C1 segment of cervical spinal cord (tissue), 14 donors: ENCODE data around the gene M1AP.
"Not testable (repeated sequence)": the region's sequence is repeated elsewhere in the genome, so short reads cannot be mapped to it uniquely, and the experiment has no call there.

ENCODE experiments used
- DNase-seq, 14 donors: peaks; one replicate each; lab custom pipeline; 2025; lab: John Stamatoyannopoulos, UW

The M1AP gene

DNA sequence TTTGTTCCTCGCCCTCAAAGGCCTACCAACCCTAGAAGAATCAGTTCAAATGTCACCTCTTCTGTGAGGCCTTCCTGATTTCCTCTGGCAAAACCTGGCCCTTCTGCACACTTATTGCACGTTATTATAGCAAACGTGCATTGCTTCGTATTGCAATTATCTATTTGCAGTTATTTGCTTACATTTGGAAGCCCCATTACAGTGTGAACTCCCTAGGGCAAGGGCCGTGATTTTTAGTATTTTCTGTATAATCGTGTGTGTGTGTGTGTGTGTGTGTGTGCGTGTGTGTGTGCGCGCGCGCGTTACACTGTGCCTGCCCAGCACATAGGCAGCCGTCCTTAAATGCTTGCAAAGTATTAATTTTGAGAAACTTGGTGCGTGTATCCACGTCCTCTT is 5.5 kb upstream of the M1AP start:
- DNase-seq: no peak

DNA sequence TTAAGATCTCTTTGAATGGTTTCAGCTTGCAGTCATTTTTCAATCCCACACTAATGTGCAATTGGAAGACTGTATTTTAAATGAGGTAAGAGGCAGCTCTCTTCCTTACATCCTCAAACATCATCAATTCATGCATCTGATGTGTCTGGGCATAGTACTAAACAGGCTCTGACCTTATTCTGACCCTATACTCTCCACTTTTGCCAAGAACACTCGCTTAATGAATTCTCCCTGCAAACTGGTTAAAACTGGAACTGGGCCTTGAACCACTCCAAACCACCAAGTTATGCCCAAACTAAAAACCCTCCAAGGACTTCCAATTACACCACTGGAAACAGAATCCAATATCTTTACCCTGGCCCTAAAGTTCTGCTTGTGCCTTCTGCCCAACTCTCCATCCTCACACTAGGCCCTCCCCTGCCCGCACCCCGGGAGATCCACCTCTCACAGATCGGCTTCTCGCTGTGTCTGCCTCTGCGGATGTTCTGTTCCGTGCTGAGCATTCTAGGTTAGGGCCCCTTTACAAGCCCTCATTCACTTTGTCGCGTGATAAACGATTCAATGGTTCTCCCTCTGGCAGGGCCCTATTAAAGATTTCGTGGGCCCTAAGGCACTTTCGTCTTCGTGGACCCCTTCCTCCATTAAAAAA is 1.2 kb downstream of the M1AP start:
- DNase-seq: no peak

DNA sequence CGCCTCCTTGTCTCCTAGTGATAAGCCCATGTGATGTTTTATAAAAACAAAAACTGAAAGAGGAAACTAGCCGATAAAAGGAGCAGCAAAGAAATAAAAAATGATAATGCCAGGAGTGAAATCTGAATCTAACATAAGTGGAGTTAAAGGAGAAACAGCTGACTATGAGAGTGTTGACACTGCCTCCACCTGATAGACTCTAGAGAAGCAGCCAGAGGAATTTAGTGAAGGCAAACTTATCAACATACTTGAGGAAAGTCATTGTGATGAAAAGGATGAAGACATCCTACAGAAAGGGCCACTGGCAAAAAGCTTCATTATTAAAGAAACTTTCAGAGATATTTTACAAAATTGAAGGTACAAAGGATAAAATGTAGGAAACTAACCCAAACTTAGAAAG is 1.9 kb downstream of the M1AP start:
- DNase-seq: no peak

DNA sequence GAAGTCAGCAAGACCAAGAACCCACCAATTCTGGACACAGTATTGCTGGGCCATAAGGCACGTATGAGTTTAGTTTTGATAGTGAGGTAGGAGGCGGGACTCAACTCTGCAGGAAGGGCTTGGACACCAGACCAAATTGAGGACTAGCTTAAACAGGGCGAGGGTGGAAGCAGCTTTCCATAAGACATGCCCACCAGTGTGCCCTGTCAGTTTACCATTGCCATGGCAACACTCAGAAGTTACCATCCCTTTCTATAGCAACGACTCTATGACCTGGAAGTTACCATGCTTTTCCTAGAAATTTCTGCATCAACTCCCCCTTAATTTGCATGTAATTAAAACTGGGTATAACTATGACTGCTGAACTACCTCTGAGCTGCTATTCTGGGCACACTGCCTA is 2.8 kb downstream of the M1AP start:
- DNase-seq: no peak

DNA sequence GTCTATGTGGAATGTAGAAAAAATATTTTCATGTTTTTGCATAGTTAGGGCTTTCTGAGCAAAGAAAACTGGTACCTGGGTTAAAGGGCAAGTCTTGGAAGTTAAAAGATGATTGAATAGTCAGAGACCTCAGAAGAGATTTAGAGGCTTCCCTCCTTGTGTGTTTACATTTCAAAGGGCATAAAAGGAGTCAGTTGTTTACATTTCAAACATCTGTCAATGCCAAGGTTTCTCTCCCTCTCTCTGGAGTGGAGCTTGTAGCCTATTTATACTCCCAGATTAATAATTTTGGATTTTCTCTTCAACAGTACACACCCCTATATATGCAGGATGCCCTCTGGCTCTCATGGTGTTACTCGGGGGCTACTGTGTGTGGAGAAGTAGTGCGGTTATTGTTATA is 8.6 kb downstream of the M1AP start:
- DNase-seq: no peak

DNA sequence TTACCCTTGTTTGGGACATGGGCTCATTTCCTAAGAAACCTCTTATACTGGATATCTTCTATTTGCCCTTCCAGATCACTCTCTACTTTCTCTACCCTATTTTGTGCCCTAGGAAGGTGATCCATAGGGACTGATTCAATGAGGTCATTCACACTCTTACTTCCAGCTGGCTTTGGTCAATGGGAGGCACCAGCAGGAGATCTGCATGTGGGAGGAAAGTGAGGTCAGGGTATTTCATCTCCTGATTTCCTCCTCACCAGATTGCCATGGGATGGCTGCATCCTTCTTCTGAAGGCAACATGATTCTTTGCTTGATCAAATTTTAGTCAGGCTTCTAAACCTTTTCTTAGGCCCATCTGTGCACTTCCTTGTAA is 15.2 kb downstream of the M1AP start:
- no peak for DNase-seq

DNA sequence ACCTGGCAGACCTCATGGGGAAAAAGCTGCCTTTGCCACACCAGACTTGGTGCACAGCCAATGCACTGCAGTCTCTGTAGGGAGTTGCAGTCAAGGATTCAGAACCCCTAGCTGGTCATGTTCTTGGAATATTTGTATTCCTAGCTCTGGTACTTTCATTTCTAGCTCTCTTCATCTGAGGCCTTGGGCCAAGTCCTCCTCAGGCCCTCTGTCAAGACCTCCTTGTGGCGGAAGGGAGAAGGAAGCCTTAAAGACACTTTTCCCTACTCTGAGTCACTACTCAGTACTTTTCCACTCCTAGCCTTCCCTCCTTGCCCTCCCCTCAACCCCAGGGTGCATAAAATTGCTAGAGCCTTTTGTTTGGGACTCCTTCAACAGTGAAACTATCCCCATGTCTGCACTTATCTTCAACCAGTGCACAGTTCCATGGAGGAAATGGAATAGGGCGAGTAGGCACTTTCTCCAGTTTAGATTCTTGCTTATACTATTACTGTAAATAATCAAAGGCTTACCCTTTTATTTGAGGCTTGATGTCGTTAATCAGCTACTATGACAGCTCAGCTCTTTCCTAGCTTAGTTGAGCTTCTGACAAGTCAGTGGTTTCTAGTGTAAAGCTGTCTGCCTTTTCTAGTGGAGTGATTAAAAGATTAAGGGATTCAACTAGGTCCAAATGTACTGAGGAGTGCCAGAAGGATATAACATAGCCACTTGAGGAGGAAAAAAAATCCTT is 15.8 kb downstream of the M1AP start:
- no peak for DNase-seq

DNA sequence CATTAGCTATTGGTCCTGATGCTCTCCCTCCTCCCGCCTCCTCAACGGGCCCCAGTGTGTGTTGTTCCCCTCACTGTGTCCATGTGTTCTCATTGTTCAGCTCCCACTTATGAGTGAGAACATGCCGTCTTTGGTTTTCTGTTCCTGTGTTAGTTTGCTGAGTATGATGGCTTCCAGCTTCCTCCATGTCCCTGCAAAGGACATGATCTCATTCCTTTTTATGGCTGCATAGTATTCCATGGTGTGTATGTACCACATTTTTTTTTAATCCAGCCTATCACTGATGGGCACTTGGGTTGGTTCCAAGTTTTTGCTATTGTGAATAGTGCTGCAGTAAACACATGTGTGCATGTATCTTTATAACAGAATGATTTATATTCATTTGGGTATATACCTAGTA is 17.7 kb downstream of the M1AP start:
- not testable (repeated sequence) for DNase-seq

DNA sequence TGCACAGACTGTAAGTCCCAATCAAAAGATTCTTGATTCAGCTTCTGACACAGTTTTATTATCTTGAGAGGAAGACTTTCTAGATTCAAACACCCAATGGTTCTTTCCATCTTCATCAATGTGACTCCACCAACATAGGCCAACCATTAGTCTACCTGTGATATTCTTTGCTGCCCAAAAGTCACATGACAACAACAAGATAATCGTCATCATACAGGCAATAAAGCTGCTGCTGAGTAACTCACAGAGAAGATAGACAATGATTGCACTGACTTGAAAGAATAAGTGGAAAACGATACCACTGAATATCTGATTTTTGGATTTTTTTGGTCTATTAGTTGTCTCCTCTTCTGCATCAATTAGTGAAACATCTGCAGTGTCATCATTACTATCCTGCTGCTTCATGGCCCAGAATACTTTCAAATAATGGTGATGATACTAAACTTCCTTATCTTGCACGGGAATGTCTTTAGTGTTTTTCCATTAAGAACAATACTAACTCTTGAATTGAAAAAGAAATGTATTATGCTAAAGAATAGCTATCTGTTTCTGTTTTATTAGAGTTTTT is 19.5 kb downstream of the M1AP start:
- DNase-seq: no peak

DNA sequence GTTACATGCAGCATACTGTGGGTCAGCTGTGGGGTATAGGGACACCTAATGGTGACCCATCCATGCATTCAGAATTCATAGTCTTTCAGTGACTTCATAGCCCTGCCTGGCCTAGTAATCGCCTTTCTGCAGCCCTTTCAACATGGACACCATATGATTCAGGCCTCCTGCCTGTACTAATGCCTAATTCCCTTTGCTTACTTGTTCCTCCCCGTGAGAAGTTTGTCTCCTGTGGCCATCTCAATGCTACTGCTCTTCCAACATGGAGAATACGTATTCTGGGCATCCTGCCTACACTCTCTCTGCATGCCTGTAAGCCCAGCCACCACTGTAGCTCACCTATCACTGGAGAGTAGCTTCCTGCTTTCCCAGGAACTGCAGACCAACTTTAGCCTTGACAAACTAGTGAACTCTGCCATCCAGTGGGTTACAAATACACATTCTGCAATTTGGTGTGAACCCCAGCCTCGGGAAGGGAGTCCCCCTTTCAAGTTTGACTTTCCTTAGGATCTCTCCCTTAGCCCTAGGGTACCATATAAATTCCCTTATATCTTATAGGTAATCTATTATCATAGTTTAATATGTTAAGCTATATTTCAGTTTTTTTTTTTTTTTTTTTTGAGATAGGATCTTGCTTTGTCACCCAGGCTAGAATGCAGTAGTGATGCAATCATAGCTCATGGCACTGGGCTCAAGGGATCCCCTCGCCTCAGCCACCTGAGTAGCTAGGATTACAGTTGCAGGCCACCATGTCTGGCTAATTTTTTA is 22.3 kb downstream of the M1AP start:
- DNase-seq: no peak

DNA sequence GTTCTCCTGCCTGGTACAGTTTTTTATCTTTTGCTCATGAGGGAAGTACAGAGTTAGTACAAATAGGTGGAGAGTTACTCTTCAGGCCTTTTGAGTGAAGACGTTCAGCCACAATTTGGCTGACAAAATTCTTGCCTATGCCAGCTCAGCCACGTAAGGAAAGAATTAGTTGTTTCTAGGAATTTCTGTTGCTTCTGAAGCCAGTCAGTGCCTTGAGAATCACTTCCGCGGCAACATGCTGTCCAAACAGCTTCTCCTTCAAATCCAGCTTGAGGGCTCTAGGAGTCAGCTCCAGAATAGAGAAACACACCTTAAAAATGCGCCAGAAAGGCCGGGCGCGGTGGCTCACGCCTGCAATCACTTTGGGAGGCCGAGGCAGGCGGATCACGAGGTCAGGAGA is 27.5 kb downstream of the M1AP start:
- no peak for DNase-seq

DNA sequence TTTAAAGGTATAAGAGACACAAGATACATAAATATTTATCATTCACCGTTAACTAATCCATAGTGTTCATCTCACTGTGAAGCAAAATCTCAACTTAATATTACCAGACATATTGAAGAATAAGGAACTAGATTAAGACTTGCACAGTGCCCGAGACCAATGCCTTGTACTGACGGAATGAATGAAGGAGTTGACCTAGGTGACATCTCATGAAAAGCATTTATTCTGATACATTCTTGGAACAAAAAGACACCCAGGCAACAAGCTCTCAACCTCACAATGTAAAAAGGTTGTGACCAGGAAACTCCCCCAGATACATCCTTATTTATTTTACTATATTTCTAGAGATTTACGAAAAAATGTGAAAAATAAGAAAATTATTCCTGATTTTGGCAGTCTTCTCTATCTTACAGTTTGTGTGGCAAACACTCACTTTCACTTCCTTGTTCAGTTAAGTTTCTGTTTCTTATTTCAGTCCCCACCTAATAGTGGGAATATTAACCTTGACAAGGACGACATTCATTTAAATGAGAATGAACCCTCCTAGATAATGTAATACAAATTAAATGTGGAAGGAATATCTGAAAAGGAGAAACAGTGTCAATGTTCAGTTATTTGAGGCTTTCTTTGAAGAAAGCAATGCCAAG is 28.4 kb downstream of the M1AP start:
- DNase-seq: no peak

DNA sequence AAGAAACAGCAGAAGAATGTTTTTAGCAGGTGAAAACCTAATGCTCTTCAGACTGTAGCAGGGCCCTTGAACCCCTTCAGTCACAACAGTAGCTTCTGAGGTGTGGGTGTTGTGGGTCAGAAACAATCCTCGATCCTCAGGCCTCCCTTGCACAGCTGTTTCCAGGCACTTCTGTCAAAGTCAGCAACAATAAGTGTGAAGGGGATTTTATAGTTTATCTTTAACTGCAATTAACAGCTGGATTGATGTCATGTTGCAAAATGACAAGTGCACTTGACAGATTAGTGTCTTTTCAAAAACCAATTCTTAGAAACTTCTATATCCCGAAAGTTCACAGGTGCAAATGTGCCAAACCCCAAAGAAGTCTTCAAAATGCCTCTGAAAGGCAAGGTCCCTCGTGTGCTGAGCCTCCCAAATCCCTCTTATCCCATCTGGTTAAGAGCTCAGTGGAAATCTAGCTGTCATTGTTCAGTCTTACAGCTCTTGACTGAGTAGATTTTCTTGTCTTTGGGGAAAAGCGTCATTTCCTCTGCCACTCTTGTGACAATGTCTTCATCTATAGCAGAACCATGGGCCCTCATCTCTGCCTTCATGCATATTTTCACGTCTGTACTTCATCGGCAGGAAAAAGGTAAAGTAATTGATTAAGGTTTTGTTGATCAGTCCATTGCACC is 29.6 kb downstream of the M1AP start:
- DNase-seq: no peak

DNA sequence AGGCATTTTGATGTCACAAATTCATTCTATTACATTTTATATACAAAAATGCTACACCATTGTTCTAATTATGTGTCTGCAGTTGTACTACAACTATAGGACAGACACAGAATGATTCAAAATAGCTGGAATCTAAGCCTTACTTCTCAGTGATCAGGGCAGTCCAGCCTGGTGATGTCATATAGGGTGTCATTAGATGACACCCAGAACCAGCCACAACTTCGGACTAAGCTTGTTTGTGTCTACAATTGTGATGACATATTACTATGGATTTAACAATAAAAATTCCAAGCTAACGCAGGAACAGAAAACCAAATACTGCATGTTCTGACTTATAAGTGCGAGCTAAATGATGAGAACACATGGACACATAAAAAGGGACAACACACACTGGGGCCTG is 31.0 kb downstream of the M1AP start:
- DNase-seq: no peak

DNA sequence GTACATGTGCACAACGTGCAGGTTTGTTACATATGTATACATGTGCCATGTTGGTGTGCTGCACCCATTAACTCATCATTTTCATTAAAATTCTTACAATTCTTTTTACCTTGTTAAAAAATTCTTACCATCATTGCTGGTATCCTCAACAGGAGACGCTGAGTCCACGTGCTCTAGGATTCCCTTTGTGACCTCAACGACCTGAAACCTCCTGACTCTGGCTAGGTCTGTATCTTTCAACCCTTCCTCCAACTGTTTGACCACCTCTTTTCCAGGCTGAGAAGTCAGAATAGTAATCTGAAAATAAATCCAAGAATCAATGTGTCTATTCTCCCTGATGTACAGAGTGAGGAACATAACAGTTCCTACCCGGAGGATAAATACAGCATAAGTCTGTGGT is 41.2 kb downstream of the M1AP start:
- DNase-seq: no peak

DNA sequence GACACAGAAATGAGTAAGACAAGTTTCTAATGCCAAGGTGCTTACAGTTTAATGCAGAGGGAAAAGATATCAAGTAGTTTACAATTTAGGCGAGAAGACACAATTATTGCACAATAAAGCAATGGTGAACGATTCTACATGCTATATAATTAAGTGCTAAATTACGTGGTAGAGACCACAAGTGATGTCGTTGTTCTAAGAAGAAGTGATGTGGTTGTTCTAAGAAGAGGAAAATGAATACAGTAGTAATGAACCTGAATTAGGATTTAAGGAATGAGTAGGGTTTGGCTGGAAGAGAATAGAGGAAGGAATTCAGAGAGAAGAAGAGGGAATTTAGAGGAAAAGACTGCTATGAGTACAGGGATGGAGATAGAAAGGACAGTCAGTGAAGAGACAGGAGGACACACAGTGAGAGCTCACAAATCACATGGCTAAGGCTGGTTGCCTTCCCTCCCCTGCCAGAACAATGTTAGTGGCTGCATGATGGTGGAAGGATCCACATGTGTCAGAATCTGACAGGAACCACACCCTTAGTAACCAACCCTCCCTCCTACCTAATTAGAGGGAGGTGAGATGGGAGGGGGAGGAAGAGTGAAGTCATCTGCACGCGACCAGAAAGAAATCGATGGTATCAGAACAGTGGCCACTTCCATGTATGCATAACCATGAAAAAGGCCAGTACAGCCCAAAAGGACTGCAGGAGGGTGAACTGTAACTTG is 44.7 kb downstream of the M1AP start:
- no peak for DNase-seq

DNA sequence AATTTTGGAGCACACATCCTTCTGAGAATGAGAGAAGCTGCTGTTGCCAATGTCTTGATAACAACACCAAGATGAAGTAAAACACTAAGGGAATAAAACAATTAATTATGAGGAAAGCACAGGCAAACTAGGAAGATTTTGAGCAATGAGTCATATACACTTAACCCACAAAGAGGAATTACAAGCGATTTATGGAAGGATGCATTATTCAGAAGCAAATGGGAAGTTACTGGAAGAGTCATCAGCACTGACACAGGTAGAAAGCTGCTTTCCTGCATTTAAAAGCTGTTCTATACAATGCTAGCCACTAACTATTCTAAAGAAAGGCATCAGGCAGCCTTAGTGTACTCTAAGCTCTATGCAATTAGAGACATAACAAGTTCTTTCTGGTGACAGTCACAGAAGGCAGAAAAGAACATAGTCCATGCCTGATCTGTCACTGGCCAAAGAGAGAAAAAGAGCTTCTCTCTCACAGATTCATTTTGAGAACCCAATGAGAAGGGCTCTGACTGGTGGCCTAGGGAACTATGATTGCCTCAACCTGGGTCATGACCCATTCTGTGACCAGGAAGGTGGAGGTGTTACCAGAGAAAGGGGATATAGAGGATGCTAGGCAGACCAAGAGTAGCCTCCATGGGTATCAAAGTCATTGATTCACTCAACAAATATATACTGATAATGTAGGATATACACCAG is 45.4 kb downstream of the M1AP start:
- no peak for DNase-seq

DNA sequence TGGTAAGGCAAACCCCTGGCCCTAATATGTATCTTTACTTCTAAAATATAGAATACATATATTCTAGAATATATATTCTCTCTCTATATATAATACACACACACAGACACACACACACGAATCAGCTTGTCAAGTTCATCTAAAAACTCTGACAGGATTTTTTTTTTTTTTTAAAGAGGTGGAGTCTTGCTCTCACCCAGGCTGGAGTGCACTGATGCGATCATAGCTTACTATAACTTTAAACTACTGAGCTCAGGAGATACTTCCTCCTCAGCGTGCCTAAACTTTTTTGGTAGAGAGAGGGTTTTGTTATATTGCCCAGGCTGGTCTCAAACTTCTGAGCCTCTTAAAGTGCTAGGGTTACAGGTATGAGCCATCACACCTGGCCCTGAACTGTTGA is 48.5 kb downstream of the M1AP start:
- DNase-seq: no peak

DNA sequence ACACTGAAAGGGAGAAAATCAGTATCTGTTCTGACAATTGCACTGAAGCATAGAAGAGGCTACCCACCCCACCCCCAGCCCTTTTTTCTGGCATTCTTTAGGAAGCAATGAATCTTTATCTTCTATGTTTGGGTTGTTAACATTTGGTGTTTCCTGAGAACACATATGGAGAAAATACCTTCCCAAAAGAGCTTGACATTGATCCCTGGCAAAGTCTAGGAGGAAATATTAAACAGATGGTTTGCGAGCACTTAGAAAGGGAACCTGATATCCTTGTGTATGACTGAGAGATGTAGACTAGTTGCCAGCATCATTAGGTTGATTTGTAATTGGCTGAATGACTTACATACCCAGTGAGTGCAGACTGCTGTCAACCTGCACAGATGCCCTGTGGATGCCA is 50.7 kb downstream of the M1AP start:
- DNase-seq: no peak

DNA sequence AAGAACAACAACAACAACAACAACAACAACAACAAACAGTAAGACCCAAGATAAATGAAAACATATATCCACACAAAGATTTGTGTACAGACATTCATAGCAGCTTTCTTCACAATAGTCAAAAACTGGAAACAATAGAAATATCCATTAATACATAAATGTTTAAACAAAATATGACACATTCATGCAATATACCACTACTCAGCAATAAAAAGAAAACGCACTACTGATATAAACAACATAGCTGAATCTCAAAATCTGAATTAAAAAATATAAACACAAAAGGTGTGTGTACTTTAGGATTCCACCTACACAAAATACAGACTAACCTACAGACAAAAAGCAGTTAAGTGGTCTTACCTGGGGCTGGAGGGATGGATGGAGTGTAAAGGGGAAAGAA is 51.5 kb downstream of the M1AP start:
- no peak for DNase-seq
